HL-60/S4 treated with retinoic acid at 250 ng/mL for 4 days and 3 days (cell line): ENCODE results near the gene GRID2.
"Not testable (repeated sequence)": the region's sequence is repeated elsewhere in the genome, so short reads cannot be mapped to it uniquely, and the experiment has no call there.

Experiments used
- in situ Hi-C: fragments of 300-500 bp; cut with MboI; formaldehyde crosslinking; loops from 2 replicates; pipeline ENCODE4 v1.7.0; 2022; ENCODE audit warnings: low sequenced_read_pairs

Gene GRID2

DNA sequence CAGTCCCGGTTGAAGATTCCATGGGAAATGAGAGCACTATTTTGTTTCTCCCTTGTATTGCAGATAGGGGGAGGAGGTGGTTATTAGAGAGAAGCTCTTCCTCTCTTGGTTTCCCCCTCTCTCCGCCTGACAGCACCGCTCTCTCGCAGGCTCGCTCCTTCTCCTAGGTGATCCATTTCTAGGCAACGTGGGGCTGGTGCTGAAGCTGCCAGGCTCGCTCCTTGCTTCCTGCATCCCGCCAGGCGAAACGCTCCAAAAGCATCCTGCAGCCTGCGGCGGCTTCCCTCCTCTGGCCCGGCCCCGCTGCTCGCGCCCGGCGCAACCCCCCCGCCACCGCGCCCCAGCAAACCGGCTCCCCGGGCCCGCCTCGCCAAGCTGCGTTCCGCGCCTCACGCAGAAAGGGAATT, at the start of gene GRID2:
Gene GRID2, plus strand, starts transcription at position 346 of the 407 bp plus-strand sequence.
- in situ Hi-C loops = no loop called here

DNA sequence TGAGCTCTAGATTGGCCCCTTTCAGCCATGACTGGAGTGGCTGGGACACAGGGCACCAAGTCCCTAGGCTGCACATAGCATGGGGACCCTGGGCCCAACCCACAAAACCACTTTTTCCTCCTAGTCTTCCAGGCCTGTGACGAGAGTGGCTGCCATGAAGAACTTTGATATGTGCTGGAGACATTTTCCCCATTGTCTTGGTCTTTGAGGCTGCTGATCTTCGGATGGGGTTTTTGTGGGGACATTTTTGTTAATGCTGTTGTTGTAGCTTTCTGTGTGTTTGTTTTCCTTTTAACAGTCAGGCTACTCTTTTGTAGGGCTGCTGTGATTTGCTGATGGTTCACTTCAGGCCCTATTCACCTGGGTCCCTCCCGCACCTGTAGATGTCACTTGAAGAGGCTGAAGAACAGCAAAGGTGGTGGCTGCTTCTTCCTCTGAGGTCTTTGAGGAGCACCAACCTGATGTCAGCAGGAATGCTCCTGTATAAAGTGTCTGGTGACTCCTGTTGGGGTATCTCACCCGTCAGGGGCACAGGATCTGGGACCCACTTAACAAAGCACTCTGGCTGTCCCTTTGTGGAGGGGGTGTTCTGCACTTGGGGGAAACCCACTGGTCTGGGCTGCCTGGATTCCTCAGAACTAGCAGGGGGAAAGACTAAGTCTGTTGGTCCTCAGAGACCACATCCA, 49.6 kb upstream of the GRID2 start:
- in situ Hi-C loops = no loop called here

DNA sequence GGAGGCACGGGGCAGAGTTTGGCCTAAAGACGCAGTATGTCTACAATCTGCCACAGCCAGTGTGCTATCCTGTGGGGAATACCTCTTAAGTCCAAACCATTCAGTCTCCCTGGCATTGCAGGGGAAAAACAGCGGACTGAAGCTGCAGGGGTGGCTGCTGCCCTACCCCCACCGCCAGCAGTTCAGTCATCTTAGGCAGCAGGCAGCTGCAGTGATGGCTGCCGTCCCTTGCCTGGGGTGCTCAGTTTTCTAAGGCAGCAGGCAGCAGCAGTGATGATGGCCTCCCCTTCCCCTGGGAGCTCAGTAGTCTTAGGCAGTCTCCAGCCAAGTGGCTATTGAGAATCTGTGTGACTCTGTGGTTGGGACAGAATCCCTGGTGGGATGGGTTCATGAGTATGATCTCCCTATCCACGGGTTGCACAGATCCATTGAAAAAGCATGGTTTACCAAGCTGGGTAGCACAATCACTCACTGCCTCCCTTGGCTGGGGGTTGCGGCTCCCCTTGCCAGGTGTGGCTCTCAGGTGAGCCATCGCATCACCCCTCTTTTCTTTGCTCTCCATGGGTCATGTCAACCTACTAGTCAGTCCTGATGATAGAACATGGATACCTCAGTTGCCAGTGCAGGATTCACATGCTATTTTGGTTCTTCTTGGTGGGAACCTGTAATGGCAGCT, 48.9 kb upstream of the GRID2 start:
- in situ Hi-C loops = no loop called here

DNA sequence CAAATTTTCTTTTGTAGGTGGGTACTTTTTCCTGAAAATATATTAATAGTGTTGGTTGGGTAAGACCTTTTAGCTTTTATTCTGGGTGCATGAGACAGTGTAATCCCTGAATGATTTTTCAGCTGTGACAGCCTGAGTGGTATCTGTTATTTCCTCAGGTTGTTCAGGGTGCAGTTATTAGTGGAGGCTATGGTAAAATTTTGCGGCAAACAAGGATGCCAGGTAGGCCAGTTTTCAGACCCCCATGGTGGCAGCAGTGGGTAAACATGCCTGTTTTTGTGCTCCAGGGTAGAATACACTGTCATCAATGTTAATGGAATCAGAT, 47.9 kb upstream of the GRID2 start:
- in situ Hi-C loops = no loop called here

DNA sequence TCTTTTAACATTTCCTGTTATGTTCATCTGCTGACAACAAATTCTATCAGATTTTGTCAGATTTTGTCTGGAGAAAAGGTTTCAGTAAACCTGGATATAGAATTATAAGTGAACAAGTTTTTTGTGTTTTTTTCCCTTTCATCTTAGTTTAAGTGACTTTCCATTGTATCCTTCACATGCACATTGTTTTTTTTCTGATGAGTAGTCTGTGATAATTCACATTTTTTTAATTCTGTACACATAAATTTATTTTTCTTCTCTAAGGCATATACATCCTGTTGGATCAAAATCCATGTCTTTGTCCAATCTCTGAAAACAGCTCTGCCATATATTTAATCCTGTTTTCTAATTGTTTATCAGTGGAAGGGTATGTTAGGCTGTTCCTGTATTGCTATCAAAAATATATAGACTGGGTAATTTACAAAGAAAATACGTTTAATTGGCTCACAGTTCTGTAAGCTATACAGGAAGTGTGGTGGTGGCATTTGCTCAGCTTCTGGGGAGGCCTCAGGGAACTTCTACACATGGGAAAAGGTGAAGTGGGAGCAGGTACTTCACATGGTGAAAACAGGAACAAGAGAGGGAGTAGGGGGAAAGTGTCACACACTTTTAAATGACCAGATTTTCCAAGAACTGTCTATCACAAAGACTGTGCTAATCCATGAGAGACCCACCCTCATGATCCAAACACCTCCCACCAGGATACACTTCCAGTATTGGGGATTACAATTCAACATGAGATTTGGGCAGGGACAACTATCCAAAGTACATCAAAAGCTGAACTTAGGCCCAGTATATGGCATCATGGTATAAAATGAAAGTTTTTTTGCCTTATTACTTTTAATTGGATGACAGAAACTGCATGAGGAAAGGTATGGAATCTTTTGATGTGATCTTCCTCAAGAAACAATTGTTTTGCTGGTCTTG, 45.6 kb upstream of the GRID2 start:
- in situ Hi-C loops = no loop called here

DNA sequence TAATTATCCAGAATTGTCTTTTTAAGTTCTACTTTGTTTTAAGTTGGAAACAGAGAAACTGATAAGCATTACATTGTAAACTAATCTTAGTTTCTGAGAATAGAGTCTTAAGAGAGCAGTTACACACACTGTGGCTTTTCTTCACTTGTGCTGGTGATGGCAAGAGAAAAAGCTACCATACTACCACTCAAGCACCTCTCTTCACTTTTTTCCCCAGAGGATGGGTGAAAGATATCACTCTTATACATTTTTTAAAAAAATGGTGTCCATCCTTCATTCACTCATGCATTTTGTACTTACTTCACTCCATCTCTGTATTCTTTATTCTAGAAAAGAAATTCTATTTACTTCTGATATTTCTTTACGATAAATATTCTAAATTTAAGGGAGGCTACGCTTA, 42.5 kb upstream of the GRID2 start:
- in situ Hi-C loops = no loop called here

DNA sequence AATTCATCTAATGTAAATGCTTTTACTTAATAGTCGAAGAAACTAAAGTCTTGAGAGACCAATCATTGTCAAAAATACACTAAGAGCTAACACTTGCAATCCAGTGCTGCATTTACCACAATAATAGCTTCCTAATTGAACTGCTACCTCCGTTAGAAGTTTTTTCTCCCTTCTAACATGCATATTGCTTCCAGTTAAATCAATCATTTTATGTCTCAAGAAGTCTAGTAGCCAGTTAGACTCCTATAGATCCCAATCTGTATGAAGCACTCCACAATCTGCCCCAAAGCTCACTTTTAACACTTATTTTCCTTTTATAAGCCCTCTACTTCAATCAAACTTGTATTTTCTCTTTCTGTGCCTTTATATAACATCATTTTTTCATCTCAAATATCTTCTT, 41.4 kb upstream of the GRID2 start:
- in situ Hi-C loops = no loop called here

DNA sequence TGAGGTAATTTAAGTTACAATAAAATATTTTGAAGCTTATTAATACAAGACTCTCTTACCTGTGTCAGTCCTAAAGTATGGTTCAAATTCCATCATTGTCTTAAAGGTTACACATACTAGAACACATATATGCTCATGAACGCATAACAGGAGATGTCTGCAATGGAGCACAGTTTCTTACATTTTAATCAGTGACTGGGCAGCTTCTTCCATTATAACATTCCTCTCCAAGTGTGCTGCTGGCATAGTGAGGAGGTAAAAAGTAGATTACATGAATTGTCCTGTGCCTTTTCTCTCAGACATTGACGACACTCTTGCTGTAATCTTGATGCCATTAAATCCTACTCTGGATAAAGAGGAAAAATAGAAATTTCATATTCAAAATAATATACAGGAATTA, 40.8 kb upstream of the GRID2 start:
- in situ Hi-C loops = no loop called here

DNA sequence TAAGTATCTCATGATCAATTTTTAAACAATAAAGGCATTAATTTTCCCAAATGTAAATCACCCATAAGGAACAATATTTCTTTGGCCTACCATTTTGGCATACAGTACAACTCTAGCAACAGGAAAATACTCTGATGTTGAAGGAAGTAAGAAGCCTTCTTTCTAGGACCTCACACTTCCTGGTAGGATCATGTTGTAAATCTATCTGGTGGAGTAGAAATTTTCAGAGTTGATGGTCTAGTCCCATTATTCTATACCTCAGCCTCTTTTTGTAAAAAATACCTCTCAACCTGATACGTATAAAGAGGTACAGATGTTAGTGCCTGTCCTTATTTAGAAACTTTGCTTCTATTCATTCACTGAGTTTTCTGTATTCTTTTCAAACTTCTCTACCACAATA, 40.2 kb upstream of the GRID2 start:
- in situ Hi-C loops = no loop called here

DNA sequence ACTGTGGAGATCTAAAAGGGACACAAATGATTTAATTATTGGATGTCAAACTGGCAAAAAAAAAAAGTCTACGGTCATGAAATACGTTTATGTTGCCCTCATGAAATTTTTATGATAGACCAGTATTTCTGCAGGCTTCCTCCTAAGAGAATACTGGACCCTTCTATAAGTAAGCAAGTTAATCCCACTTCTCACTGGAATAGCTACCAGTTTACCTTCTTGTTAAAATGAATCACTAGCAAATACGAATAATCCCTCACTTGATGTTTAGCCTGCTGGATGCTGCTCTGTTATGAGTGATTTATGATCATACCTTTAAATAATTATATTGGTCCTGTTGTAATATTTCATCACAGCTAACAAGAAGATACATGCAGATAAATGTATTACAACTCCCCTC, 39.6 kb upstream of the GRID2 start:
- in situ Hi-C loops = no loop called here

DNA sequence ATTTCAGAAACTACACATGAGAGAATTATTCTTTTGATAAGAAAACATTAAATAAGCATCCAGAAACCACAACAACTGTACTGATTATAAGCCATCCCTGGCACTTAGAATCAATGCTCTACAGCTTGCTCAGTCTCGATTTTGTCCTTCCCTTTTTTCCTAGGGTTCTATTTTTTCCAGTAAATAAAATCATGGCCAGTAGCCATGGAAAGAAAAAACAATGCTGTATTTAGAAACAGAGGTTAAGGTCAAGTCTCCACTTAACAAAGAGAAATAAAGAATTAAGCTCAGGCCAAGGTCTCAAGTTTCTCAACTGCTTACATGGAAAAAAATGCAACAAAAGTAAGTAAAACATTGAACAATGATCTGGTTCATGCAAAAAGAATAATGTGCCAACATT, 38.7 kb upstream of the GRID2 start:
- in situ Hi-C loops = no loop called here

DNA sequence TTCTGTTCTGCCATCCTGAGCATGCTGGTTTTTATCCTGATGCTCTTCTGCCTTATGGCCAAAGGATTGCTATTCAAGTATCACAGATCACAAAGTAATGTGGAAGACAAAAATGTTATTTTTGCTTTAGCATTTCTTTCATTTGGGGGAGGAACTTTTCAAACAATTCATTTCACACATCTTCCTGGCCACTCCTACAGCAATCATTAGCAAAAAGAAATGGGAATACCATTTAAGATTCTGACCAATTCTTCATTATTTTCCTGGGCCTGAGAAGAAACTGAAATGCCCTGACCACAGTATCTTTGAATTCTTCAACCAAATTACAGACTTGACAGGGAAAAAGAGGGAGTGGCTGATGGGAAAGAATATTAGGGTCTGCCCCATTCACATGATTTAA, 38.0 kb upstream of the GRID2 start:
- in situ Hi-C loops = no loop called here

DNA sequence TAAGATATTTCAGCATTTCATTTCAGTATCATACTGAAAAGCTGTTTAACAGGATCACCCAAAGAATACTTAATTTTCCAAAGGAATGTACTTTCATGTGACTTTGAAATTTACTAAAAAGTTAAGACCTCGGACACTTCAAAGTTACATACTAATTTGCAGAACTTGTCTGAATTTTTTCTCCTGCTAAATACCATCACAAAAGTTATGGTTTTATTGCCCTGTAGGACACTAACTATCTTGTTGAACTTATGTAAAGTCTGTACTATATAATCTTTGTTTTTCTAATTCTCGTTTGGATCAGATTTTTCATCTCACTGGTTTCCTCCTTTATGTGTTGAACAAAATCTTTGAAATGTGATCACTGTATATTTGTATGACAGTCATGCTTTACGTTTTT, 37.2 kb upstream of the GRID2 start:
- in situ Hi-C loops = no loop called here

DNA sequence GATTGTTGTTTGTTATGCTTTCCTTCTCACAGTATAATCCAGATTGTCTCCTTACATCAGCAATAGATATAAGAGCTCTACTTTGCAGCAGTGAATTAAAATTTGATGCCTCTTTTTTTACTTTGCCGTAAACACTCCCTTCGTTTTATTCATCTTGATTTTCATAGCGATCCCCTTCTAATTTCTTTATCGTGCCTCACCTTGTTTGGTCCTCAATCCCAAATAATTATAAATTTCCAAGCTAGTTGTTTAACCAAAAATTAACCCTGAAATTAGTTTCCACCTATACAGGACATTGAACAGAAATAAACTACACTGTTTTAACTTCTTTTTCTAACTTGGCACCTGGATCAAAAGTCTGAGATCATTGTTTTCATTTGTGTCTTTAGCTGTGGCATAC, 35.1 kb upstream of the GRID2 start:
- in situ Hi-C loops = no loop called here

DNA sequence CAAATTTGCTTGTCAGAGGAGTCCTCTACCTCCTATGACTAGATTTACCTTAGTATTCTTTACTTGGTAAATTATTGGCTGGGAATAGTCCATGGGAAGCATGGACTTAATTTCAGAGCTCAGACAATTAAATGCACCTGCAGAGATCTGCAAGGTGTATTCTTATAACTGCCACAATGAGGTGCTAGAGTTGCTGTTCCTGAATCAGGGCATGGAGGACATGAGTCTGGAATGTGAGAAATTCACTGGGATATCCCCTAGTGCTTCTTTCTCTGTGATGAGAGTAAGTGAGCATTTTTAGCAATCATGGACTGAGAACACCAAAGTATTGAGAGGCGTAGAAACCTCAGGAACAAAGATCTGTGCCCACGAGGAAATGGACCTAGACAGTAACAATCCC, 32.9 kb upstream of the GRID2 start:
- in situ Hi-C loops = no loop called here

DNA sequence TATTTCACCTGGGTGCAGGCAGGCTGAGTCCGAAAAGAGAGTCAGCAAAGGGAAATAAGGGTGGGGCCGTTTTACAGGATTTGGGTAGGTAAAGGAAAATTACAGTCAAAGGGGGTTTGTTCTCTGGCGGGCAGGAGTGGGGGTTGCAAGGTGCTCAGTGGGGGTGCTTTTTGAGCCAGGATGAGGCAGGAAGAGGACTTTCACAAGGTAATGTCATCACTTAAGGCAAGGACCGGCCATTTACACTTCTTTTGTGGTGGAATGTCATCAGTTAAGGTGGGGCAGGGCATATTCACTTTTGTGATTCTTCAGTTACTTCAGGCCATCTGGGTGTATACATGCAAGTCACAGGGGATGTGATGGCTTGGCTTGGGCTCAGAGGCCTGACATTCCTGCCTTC, 32.2 kb upstream of the GRID2 start:
- in situ Hi-C loops = not testable (repeated sequence)

DNA sequence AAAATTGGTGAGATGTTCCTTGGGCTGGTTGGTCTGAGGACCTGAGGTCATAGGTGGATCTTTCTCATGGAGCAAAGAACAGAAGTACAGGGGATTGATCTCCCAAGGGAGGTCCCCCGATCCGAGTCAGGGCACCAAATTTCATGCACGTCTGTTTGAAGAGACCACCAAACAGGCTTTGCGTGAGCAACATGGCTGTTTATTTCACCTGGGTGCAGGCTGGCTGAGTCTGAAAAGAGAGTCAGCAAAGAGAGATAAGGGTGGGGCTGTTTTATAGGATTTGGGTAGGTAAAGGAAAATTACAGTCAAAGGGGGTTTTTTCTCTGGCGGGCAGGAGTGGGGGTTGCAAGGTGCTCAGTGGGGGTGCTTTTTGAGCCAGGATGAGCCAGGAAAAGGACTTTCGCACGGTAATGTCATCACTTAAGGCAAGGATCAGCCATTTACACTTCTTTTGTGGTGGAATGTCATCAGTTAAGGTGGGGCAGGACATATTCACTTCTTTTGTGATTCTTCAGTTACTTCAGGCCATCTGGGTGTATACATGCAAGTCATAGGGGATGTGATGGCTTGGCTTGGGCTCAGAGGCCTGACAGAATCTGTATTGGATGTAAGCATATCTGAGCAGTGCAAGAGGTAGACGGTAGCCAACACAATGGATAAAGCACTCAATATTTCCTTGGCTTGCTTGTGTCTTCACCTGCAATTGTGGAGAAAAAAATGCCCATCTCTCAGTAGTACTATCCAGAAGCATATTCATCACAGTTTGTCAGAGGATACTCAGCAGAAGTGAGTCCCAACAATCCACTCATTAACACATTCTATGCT, 26.5 kb upstream of the GRID2 start:
- in situ Hi-C loops = not testable (repeated sequence)

DNA sequence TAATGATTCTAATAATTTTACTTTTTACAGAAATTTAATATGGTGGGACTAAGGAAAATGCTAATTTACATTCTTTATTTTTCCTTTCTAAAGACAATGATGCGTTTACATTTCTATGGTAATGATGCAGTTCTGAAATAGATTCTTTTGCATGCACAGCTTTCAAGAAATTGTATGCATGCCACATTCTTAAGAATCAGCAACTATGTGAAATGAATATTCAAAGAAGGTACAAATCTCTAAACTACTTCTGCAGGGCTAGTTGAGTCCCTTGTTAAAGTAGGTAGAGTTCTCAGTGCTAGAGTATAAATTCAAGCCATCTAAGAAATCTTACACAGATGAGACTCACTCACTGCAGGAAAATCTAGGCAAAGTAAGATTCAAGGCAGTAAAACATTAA, 24.5 kb upstream of the GRID2 start:
- in situ Hi-C loops = no loop called here

DNA sequence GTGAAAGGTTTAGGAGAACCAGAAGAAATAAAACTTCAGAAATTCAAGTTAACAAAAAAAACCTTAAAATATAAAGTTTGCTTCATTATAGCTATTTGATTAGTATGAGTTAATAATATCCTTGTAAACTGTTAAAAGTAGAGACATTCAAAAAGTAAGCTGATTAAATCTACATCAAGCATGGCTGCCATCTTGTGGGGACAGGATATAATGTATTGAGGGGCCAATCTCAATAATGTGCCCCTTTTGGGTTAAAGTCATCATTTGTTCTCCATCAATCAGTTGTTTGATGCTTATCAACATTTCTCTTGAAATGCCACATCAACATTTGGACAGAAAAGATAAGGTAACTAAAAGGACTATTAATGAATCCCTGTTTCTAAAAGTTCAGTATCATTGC, 4.6 kb upstream of the GRID2 start:
- in situ Hi-C loops = no loop called here

DNA sequence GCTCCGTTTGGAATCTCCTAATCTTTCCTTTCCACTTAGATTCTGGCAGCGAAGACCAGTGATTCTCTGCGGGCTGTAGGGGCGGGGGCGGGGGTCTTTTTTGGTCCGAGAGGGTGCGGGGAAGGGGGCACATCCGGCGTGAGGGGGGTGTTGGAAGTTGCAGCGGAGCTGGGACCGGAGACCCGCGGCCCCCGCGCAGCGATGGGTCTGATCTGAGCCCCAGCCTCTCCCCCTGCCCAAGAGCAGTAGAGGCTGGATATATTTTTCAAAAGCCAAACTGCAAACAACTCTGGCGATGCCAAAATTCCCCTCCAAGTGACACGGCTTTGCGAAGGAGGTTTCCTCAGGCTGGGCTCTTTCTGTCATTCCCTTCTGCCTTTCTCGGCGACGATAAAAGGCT, 355 bp downstream of the GRID2 start:
- in situ Hi-C loops = no loop called here

DNA sequence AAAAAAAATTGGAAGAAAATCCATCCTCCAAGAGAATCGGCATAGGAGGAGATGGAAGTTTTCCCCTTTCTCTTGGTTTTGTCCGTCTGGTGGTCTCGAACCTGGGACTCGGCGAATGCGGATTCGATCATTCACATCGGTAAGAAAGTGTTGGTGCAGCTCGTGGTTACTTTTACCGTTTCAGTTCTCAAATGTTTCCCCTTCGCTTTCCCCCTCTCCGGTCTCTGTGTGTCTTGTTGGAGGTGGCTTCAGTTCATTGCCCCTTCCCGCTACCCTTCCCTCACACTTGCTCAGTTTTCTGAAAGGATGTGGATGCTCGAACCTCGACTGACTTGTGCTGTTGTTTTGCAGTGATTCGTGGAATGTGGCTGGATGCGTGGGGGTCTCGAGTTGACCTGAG, 840 bp downstream of the GRID2 start:
- in situ Hi-C loops = no loop called here
